NK-92 treated with Interleukin-12 subunit alpha and Interleukin-12 subunit beta, amount 100 ng/mL, for 24 hours (cell line): ENCODE measurements around the gene DOC2A.
"Not testable (repeated sequence)": the region's sequence is repeated elsewhere in the genome, so short reads cannot be mapped to it uniquely, and the experiment has no call there.

Experiments used
- DNase-seq: peaks from one replicate; lab custom pipeline; 2025; lab: John Stamatoyannopoulos, UW

The DOC2A gene

DNA sequence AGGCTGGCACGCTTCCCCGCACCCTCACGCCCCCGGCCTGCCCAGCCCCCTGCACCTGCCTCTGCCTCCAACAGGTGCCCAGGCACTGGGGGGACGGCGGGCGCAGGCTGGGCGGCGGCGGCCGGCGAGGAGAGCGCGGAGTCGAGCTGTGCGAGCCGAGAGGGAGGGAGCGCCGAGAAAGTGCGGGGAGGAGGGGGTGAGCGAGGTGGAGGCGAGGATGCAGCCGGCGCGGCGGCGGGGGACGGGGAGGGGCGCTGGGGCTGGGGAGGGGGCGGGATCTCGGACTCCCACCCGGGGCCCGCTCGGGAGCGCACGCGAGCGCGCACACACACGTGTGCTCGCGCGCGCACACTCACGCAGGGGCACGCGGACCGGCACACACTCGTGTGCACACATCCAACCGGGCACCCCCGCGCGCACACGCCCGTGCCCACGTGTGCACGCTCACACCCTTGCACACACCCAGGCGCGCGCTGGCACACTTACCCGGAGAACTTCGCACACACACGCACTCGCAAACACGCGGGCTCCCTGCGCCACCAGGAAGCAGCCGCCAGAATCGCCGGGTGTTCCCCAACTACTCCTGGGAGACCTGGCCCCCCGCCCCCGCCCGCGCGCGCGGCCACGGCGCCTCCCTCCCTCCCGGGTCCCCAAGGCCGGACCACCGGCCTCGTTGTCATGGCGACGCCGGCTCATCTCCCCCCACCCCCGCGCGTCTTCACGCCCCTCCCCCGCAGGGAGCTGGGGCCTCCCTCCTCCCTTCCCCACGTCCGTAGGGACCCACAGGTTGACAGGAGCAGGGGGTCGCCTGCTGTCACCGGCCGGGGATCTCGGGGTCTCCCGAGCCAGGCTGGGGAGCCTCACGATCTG lies at the start of gene DOC2A:
TSS of gene DOC2A (minus strand) at position 184 of the 870 bp plus-strand sequence. CDS start 805 bp downstream, outside the sequence.
- no peak for DNase-seq

DNA sequence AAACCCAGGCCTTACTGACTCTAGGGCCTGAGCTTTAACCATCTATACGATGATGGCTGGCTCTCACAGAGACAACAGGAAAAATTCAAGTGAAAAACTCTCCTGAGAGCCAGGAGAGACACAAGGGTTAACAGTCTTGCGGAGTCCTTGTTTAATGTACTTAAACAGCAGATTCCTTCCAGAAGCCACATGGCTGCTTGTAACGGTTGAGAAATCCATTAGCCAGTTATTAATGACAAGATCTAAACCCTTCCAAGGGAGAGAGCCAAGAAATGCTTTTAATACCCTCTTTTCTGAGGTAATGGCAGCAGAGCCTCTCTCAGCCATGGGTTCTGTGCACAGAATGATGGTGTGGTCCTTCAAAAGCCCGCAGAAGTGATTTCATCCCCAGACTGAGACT lies 49.5 kb upstream of the DOC2A start:
- no peak for DNase-seq

DNA sequence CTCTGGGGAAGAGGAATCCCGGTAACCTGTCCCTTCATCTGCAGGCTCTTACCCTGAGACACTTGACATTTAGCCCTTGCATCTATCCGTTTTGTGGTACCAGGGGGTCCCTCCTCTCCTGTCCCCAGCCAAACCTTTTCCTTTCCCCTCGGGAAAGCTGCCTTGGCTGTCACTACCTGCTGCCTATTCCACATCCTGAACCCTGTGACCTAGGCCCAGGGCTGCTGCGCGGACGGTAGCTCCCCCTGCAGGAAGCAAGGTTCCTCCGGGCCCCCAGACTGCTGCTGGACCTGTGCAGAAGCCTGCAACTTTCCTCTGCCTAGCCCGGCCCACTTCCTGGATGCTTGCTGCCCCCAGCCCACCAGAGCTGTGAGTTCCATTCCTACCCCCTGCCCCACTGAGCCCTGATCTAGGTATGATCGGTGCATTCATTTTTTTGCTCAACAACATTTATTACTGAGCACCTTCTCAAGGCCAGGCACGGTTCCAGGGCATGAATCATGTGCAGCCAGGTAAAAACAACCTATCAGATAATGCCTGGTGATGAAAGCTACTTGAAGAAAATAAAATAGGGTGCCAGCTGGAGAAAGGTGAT lies 44.2 kb upstream of the DOC2A start:
- DNase-seq = peak; percentile 35

DNA sequence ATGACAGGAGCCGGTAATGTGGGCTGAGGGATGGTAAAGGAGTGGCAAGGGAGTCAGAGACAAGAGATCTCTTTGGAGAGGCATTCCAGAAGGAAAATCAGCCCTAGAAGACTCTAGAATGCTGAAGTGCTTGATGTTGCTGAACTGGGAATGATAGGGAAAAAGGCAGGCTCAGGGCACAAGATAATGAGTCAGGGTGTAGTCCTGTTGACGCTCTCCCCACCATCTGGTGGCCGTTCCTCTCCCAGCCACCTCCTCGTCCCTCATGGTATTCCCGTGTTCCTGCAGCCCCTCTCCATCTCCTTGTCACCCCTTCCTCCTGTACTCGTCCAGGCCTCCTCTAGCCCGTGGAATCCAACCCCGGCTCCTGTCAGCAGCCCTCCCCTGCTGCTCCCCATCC lies 43.6 kb upstream of the DOC2A start:
- no peak for DNase-seq

DNA sequence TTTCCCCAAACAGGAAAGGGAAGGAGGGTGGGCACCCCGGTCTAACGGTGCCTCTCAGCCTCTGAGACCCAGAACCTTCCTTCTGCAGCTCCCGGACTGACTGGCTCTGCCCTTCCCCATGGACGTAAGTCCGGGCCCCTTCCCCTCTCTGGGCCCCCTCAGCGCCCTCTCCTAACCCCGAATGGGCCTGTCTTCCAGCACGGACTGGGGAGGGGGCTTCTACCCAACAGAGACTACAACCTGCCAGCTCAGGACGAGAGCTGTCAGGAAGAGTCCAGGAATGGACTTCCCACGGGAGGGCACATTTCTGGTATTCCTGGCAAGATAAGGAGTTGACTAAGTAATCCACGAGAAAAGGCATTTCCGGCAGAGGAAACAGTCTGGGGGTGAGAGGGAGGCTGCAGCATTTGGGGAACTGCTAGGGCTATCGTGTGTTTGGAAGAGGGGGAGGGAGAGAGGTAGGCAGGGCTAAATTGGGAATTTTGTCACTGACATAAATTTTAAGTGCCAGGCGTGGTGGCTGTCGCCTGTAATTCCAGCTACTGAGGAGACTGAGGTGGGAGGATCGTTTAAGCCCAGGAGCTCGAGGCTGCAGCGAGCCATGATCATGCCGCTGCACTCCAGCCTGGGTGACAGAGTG lies 42.7 kb upstream of the DOC2A start:
- DNase-seq = no peak

DNA sequence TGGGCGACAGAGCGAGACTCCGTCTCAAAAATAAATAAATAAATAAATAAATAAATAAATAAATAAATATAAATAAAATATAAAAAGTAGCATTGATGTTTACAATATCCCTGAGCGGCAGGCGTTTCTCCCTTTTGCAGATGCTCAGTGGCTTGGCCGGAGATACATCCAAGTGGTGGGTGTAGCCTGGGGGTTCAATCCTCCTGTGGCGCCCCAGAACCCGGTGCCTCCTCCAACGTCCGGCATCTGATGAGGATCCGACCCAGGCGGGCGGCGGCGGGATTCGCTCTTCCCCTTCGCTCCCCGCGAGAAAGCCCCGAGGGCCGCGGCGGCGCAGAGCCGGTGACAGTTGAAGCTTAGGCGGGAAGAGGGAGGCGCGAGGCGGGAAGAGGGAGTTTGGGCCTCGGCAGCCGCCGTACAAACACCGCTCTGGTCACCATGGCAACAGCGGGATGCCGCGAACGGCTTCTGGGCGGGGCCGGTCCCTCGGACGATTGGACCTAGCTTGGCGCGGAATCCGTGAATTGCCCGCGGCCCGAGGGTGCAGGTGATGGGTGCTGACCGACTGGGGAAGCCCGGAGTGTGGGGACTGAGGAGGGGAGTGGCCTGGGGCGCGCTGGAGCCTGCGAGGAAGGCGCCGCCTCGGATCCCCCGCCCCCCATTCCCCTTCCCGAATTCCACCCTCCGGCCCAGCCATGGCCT lies 42.0 kb upstream of the DOC2A start:
- peak; percentile 91 for DNase-seq

DNA sequence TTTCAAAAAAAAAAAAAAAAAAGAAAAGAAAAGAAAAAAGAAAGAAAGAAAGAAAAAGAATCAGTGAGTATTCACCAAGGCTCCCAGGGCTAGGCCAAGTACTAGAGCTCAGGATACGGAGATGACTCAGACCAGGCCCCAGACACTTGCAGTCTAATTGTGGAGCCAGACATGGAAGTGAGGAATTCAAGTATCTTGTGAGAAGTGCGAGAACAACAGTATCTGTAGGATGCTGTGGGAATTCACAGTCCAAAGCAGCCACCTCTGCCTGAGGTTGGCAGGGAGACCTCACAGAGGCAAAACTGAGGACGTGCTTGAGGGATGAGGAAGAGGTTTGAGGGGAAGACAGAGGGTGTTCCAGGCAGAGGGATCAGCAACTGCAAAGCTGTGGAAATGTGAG lies 40.7 kb upstream of the DOC2A start:
- DNase-seq = no peak

DNA sequence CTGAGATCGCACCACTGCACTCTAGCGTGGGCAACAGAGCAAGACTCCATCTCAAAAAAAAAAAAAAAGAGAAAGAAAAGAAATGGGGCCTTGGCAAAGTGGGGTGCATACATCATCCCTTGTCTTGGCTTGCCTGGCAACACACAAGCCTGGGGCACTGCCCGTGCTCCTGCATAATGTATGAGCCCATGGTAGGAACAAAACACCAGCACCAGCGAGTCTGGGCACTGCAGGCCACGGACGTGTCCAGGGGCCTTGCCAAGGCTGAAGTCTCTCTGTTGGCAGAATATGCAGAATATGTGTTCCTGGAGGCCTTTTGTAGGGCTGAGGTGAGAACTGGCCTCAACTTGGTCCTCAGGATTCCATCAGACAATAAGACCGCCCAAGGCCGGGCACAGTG lies 39.0 kb upstream of the DOC2A start:
- no peak for DNase-seq

DNA sequence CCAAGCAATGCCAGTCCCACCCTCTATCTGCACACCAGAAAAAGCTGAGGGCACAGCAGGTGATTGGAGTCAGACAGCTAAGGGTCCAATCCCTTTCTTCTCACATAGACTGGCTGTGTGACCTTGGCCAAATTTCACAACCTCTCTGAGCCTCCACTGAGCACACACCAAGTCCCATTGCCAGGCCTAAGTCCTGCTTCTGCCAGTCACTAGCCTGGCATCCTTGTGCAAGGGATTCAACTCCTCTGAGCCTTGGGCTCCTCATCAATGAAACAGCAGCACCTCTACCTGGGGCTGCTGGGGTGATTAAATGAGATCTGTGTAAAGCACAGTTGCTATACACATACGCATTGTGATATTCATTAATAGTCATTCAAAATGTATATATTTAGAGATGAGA lies 35.8 kb upstream of the DOC2A start:
- DNase-seq = no peak

DNA sequence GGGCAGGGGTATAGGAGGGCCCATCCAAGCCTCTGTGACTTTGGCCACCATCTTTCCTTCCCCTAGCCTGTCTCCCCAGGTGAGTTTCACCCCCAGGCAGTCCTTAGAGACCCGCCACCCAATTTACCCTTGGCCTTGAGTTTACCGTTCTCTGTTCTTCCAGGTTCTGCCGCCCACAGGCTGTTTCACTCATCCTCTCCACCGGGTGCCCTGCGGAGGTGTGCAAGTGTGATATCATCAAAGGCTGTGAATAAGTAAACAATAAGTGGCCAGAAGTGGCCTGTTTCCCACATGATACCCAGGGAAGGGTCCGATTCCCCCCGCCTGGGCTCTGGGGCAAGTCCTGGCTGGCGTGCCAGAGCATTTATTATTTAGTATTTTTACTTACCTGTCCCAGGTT lies 35.4 kb upstream of the DOC2A start:
- DNase-seq = no peak

DNA sequence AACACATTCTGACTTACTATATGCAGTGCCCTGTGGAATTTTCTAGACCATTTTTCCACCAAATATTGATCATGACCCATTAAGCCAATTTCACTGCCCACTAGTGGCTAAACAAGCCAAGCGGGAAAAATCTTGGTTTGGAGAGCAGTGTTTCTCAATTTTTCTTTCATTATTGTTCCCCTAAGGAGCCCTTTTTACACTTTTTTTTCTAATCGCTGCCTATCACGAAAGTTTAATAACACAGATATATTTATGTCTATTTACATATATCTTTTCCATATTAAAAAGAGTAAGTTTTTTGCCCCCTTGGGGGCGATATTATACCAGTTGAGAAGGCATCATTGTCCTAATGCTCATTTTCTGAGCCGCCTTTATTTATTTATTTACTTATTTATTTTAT lies 31.0 kb upstream of the DOC2A start:
- no peak for DNase-seq

DNA sequence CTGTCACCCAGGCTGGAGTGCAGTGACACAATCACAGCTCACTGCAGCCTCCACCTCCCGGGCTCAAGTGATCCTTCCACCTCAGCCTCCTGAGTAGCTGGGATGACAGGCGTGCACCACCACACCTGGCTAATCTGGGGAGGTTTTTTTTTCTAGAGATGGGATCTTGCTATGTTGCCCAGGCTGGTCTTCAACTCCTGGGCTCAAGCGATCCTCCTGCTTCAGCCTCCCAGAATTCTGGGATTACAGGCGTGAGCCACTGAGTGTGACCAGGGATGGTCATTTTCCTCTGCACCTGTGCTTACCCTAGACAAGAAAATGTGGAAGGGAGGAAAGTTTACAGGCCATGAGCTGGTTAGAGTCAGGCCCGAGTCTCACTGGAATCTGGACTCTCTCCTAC lies 29.9 kb upstream of the DOC2A start:
- DNase-seq = not testable (repeated sequence)

DNA sequence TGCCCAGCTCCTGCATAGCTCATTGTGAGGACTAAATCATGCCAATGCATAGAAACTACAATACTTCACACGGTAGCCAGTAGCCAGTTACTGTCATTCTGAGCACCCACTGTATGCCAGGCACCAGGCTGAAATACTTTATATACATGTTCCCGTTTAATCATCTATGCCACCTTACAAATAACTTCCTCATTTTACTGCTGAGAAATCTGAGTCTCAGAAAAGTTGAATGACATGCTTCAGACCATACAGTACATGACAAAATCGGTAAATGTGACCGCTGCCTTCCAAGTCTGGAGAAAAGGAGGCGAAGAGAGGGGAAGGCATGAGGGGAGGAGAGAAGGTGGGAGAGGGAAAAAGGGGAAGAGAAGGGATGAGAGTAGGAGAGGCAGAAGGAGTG lies 29.4 kb upstream of the DOC2A start:
- DNase-seq = no peak

DNA sequence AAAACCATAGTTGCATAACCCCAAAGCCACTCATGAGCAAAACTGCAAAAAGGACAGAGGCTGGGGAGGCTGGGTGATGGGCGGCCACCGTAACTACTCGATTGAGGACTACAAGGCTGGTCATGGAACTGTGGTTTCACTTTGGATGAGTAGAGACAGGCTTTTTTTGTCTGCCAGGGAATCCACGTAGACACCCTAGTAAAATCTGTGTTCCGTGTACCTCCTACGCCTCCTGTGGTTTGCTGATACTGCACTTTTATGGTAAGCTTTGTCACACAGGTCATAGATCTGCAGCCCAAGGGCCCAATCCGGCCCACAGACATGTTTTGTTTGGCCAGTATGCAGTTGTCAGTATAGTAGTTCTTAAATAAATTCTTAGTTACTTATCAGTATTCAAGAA lies 22.4 kb upstream of the DOC2A start:
- no peak for DNase-seq

DNA sequence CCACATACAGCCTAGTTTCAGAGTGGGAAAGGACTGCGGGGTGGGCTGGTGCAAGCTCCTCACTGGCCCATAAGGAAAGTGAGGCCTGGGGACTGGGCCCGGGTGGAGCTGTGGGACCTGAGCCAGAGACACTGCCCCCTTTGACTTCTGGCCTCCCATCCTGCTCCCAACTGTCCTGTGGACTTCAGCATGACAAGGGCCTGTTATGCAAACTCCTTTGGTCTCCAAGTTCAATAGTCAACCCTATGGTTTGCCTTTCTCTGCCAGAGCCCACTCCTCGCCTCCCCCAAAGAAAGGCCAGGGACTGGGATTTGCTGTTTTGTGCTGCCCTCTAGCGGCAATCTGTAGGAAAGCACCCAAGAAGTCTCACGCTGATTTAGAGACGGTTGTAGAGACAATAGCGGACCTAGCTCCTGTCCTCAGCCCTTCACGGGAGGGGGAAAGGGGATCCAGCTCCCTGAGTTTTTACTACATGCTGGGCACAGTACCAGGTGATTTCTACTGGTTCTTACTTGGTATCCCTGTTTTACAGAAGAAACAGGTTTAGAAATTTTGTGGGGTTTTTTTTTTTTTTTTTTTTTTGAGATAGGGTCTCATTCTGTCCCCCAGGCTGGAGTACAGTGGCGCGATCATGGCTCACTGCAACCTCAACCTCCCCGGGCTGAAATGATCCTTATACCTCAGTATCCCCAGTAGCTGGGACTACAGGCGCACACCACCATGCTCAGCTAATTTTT lies 21.4 kb upstream of the DOC2A start:
- DNase-seq = peak; percentile 35

DNA sequence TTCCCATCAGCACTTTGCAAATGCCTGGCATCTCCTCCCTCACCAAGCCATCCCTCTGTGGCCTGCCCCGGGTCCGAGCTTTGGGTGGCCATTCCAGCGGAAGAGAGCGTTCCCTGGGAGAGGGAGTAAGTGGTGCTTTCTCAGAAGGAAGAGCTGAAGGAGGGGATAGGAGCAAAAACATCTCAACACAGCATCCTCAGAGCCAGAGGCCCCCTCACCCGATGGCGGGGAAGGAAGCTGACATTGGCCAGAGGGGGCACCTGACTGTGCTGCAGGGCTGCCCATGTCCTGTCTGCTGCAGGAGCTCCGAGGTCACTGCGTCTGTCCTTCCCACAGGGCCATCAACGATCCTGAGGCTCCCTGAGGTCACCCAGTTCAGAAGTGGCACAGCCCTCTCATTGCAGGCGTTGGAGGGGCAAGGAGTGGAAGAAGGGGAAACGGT lies 20.7 kb upstream of the DOC2A start:
- DNase-seq = no peak

DNA sequence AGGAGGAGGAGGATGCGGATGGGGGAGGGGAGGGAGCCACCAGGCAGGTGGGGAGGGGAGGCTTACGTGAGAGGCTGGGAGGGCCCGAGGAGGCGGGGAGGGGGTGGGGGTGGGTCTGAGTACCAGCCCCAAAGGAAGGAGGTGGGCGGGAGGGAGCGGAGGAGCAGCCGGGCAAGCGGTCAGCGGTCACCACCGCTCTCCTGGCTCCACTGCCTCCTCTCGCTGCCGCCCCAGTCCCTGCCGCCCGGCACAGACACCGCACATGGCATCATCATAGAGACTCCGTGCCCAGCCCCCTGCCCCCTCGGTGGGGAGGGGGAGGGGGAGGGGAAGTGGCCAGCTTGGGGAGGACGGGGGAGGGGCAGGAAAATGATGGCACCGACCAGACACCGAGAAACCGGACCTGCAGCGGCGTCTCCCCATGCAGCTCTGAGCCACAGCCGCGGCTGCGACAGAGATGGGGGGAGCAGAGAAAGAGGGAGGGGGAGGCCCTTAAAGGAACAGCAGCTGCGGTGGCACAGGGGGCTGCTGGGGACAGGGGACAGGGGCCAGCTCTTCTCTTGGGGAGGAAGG lies 20.1 kb upstream of the DOC2A start, which contains the start of gene TLCD3B:
TSS of gene TLCD3B (minus strand) at position 431 of the 573 bp plus-strand sequence. CDS start 744 bp downstream, outside the sequence.
- DNase-seq = no peak

DNA sequence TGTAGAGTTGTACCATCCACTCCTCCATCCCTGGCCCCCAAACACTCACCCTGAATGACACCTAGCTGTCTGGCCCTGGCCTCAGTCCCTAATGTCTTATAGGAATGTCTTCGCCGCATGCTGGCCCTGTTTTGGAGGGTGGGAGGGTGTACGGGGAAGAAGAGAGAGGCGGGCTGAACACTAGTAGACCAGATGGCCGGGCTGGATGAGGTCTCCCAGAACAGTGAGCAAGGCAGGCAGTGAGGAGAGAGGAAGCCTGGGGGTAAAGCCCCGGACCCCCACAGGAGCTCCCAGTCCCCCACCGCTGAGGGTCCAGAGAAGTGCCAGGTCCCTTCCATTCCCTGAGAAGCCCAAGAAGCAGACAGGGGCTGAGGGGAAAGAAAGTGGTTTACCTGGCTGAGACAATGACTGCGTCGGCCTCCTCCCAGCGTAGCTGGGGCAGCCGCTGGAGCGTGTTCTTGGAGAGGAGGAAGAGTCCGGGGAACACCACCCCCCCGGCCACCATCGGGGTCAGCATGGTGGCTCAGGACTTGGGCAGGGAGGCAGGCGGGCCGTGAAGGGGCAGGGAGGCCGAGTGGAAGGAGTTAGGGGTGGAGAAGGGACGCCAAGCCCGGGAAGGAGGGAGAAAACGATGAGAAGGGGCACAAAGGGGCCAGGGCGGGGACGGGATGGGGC lies 19.3 kb upstream of the DOC2A start:
- no peak for DNase-seq

DNA sequence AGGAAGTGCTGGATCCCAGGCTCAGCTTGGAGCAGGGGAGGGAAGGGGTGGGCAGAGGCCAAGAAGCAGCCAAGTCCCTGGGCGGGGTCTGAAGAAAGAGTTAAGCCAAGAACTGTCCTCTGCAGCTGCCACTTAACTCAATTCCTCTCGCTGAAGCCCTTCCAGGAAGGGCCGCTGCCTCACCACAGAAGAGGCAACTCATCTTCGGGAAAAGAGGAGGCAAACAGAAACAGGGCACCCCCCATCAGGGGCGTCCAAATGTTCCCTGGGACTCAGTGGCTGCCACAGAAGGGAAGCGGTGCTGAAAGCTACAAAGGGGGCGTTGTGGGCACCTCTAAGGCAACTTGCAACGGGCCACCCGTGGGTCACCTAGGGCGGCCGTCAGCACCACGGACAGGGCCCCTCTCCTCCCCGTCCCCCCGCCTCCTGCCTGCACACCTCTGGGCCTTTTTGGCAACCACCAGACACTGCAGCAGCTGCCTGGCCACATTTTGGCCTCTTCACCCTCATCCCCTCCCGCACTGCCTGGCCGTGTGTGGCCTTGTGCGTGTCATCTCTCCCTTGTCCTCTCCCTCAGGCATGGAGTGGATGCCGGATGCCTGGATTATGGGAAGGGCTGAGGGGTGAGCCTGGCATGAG lies 17.7 kb upstream of the DOC2A start:
- no peak for DNase-seq
